Activated B cell treated with CpG ODN at 0.5 μM for 24 hours (primary cell): ENCODE results near the gene ZNF274. TPM values are rescaled to one million over a fixed set of nuclear protein-coding genes. Genes with fewer than 3 reads are reported as not detected.
A peak's percentile ranks its signal among the peaks of the same experiment; 100 is the strongest.

Experiments
- ATAC-seq: fragments of 200-7000 bp; cut with Tn5 transposase; one replicate; pipeline ENCODE4 v1.10.0; 2021; ENCODE audit warnings: low read depth, mild to moderate bottlenecking, moderate library complexity
- CTCF ChIA-PET: fragments of 350-600 bp; sonication (Branson Sonifier 250); formaldehyde crosslinking; loops from one replicate; lab custom pipeline; 2021; ENCODE audit warnings: antibody characterized with exemption; lab: Charles Lee
- POLR2A ChIA-PET: fragments of 350-600 bp; sonication (Branson Sonifier 250); formaldehyde crosslinking; loops from one replicate; lab custom pipeline; 2021; ENCODE audit warnings: antibody characterized with exemption; lab: Charles Lee
- DNase-seq: peaks from one replicate; pipeline ENCODE4 v3.0.0; 2022
- H3K27ac Mint-ChIP-seq: one replicate; pipeline ENCODE4 v1.8.0; 2020; ENCODE audit warnings: mixed read lengths
- H3K27me3 Mint-ChIP-seq: one replicate; pipeline ENCODE4 v1.8.0; 2021; ENCODE audit warnings: mixed read lengths
- H3K36me3 Mint-ChIP-seq: one replicate; pipeline ENCODE4 v1.8.0; 2021; ENCODE audit warnings: low read depth, mixed read lengths
- H3K4me1 Mint-ChIP-seq: one replicate; pipeline ENCODE4 v1.8.0; 2021; ENCODE audit warnings: mixed read lengths
- H3K4me3 Mint-ChIP-seq: one replicate; pipeline ENCODE4 v1.8.0; 2020; ENCODE audit warnings: mild to moderate bottlenecking, mixed read lengths
- H3K9me3 Mint-ChIP-seq: one replicate; pipeline ENCODE4 v1.8.0; 2020; ENCODE audit warnings: mixed read lengths
- CTCF ChIP-seq: fragments of 200-600 bp; IDR thresholded peaks from one replicate; pipeline ENCODE4 v1.8.0; 2022; ENCODE audit warnings: antibody characterized with exemption, mild to moderate bottlenecking
- intact Hi-C: fragments of 100-400 bp; cut with micrococcal nuclease; formaldehyde crosslinking; loops from one replicate; pipeline ENCODE4 v1.15.1; 2024
- total RNA-seq: library from RNA; stranded (reverse); gene quantifications from 2 replicates; pipeline ENCODE4 v1.2.3, GENCODE V29; 2022

ZNF274 gene
- total RNA-seq, 1 donor from 2014 or later: 50.3 TPM

GRCh38 chr19:58227964-58228584, 45.2 kb downstream of the ZNF274 start:
- Mint-ChIP-seq H3K36me3 (peaks cover 44% of the 10 kb centered on the region), H3K27me3 (no peaks in the 10 kb centered on the region), H3K9me3 (peaks cover 13% of the 10 kb centered on the region), H3K4me1 (peaks cover 23% of the 10 kb centered on the region), H3K27ac (peak overlapping the region; percentile 85), H3K4me3 (peak overlapping the region; percentile 97)
- ChIA-PET POLR2A (interaction anchor here (0.5 to 2.6 kb wide), 9 partner anchors 42 to 453 kb away, joined by 3 to 17 read pairs (median 4); partner anchors contain the start of genes ERVK3-1, MZF1, TRIM28 and ZNF274), CTCF (interaction anchor here (1.1 to 1.3 kb wide), 2 partner anchors 45 to 292 kb away, joined by 3 read pairs; partner anchors contain the start of genes ZBTB45 and ZNF274)
- intact Hi-C loops: loop anchor here (2.0 to 5.0 kb wide), 3 partner anchors 45 to 289 kb away; partner anchors contain the start of genes ZBTB45, ZNF274 and ZNF8
- no peak for TF ChIP-seq CTCF
- DNase-seq: no peak
- no peak for ATAC-seq

DNA sequence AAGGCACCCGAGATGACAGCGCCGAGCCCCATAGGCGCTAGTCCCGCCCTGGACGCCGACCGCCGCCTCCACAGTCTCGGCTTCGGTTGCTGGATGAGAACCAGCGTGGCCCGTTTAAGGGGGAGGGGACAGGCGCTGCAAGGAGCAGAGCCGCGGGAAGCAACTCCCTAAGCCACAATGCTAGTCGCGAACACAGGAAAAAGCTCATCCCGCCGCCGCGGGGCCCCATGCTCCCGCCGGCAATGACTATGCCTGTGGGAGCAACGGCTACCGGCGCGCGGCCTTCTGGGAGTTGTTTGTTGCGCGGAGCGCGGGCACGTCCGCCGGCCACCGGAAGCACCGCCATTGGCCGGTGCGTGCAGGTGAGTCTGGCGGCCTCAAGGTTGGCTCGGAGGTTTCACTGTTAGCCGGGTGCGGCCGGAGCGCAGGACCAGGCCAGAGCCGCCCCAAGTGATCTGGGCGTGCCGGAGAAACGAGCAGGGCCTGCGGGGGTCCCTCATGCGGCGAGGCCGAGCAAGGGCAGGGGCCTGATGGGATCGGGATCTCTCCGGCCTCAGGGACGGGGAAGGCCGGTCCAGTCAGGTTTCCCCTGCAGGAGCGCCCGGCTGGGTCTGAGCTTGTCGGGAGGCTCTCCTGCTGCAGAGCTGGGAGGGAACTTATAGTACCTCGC, 45.9 kb downstream of the ZNF274 start, which contains the start of gene ZNF544:
Gene ZNF544, plus strand, starts transcription at position 330 of the 670 bp plus-strand sequence. CDS start 15,110 bp downstream, outside the sequence.
- DNase-seq: peak; percentile 66
- peaks cover 13% of the 10 kb centered on the region for H3K9me3 Mint-ChIP-seq
- intact Hi-C loops: loop anchor here (2.0 to 5.0 kb wide), 3 partner anchors 46 to 289 kb away; partner anchors contain the start of genes ZBTB45, ZNF274 and ZNF8
- peak within 1 kb of the TSS; percentile 97 for H3K4me3 Mint-ChIP-seq
- ATAC-seq: peak; percentile 83
- H3K4me1 Mint-ChIP-seq: peaks cover 23% of the 10 kb centered on the region
- TF ChIP-seq CTCF: no peak
- peaks cover 51% of the 10 kb centered on the region for H3K36me3 Mint-ChIP-seq
- CTCF ChIA-PET: interaction anchor here (1.3 kb wide), 1 partner anchor 45 kb away, joined by 3 read pairs; the partner anchor contains the start of gene ZNF274
- H3K27me3 Mint-ChIP-seq: no peaks in the 10 kb centered on the region
- POLR2A ChIA-PET: interaction anchor here (0.5 to 2.6 kb wide), 10 partner anchors 41 to 521 kb away, joined by 3 to 17 read pairs (median 4); partner anchors contain the start of genes ERVK3-1, MZF1, TRIM28 and ZNF274
- H3K27ac Mint-ChIP-seq: peak within 1 kb of the TSS; percentile 85

DNA sequence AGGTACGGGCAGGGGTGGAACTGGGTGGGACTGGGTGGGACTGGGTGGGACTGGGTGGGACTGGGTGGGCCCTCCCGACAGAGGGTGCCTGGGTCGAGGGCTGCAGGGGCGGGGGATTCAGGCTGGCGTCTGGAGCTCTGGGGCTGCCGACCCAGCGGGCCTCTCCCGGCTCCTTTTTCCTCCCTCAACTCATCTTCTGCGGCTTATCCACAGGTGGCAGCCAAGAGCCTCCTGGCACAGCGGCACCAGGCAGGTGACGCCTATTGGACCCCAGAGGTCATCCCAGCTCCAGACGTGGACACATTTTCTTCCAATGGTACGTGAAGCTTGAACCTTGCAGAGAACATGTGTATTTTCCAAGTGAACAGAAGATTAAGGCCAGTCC, 46.4 kb downstream of the ZNF274 start:
- intact Hi-C loops: loop anchor here (2.0 to 5.0 kb wide), 3 partner anchors 46 to 288 kb away; partner anchors contain the start of genes ZBTB45, ZNF274 and ZNF8
- Mint-ChIP-seq H3K4me3 (peak overlapping the region; percentile 97), H3K9me3 (peaks cover 13% of the 10 kb centered on the region), H3K4me1 (peaks cover 23% of the 10 kb centered on the region), H3K36me3 (peaks cover 54% of the 10 kb centered on the region), H3K27me3 (no peaks in the 10 kb centered on the region), H3K27ac (peak overlapping the region; percentile 85)
- ChIA-PET CTCF (no interaction called here), POLR2A (interaction anchor here (0.6 to 2.6 kb wide), 6 partner anchors 46 to 522 kb away, joined by 3 to 17 read pairs (median 4); partner anchors contain the start of genes TRIM28, ZNF274, ZNF497 and ZNF606)
- no peak for DNase-seq
- no peak for TF ChIP-seq CTCF
- ATAC-seq: no peak

DNA sequence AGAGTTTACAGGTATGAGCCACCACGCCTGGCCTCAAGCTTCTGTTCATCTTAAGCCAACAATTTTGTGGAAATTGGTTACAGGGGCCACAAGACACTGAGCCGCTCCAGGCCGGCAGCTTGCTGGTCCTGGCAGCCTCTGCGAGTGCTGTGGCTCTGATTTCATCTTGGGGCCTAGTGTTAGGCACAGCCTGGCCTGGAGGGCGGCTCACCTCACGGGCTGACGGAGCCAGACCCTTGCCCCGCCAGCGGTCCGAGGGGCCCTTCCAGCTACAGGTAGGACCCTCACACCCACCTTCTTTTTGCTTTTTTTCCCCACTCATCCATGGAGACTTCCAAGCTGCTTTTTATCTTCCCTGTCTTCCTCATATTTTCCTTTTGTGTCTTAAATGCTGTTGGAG, 54.5 kb downstream of the ZNF274 start:
- CTCF ChIA-PET: no interaction called here
- Mint-ChIP-seq H3K9me3 (peaks cover 19% of the 10 kb centered on the region), H3K27me3 (no peaks in the 10 kb centered on the region), H3K27ac (no peak overlapping the region), H3K4me3 (no peak overlapping the region), H3K36me3 (peaks cover 89% of the 10 kb centered on the region), H3K4me1 (no peaks in the 10 kb centered on the region)
- intact Hi-C loops: no loop called here
- no peak for ATAC-seq
- DNase-seq: no peak
- no peak for TF ChIP-seq CTCF
- POLR2A ChIA-PET: interaction anchor here (1.8 kb wide), 1 partner anchor 41 kb away, joined by 5 read pairs; the partner anchor contains the start of gene ZNF8
